ENCODE results near the gene P3H2. TPM values are rescaled to one million over a fixed set of nuclear protein-coding genes. Genes with fewer than 3 reads are reported as not detected.

The P3H2 gene
- total and polyA plus RNA-seq, 2 experiments from 2014 or later: 8.2 to 24.2 TPM

- Histone ChIP-seq H4K20me1 (replicated peaks; ENCODE audit: insufficient read depth) (no peaks in the 10 kb centered on the region), H3F3A (replicated peaks; ENCODE audit: low read depth) (no peaks in the 10 kb centered on the region), H2AFZ (no peak overlapping the region), H3K79me2 (replicated peaks; ENCODE audit: insufficient read depth) (no peaks in the 10 kb centered on the region), H3K4me1 (ENCODE audit: insufficient read depth) (0 out of 2 replicates have a peak, but pooled peaks cover 3% of the 10 kb centered on the region), H3K9me2 (ENCODE audit: insufficient read depth) (peaks cover 4% of the 10 kb centered on the region; the same call in 1 of the 2 replicates), H3K4me3 (no peak overlapping the region), H3K4me2 (no peak overlapping the region), H3K27me3 (ENCODE audit: insufficient read depth) (no peaks in the 10 kb centered on the region), H3K36me3 (ENCODE audit: insufficient read depth) (no peaks in the 10 kb centered on the region), H3K27ac (ENCODE audit: low read depth) (no peak overlapping the region)
- peak; percentile 88 for DNase-seq (ENCODE audit: low spot score)
- Mint-ChIP-seq H3K9me3 (no peaks in the 10 kb centered on the region; the same call in 2 of the 3 replicates), H3K27me3 (ENCODE audit: insufficient read depth, low read depth, poor library complexity) (peaks cover 5% of the 10 kb centered on the region), H3K27ac (peak overlapping the region; percentile 42; the same call in 1 of the 2 replicates), H3K36me3 (ENCODE audit: low read depth) (peaks cover 45% of the 10 kb centered on the region), H3K4me1 (peaks cover 13% of the 10 kb centered on the region; the same call in 2 of the 3 replicates), H3K4me3 (no peak overlapping the region)
- 0 out of 3 replicates have a peak, but pooled peaks have one; percentile 41 for ATAC-seq
- TF ChIP-seq JUNB (IDR thresholded peaks at IDR 0.05; ENCODE audit: unreplicated experiment): no peak
- TF ChIP-seq CTCF (conservative IDR thresholded peaks at IDR 0.05; ENCODE audit: low read depth in 2 of 2): peak; percentile 86 to 95
Measured at GRCh38 chr3:189967254-189967865, 153.3 kb downstream of the P3H2 start.

- Histone ChIP-seq H3K4me1 (ENCODE audit: insufficient read depth) (peaks cover 6% of the 10 kb centered on the region; the same call in 1 of the 2 replicates), H3K4me3 (no peak overlapping the region), H4K20me1 (replicated peaks; ENCODE audit: insufficient read depth) (no peaks in the 10 kb centered on the region), H2AFZ (no peak overlapping the region), H3K27ac (ENCODE audit: low read depth) (no peak overlapping the region), H3K4me2 (no peak overlapping the region), H3F3A (replicated peaks; ENCODE audit: low read depth) (no peaks in the 10 kb centered on the region), H3K36me3 (ENCODE audit: insufficient read depth) (no peaks in the 10 kb centered on the region), H3K27me3 (ENCODE audit: insufficient read depth) (no peaks in the 10 kb centered on the region), H3K9me2 (ENCODE audit: insufficient read depth) (peaks cover 4% of the 10 kb centered on the region; the same call in 1 of the 2 replicates), H3K79me2 (replicated peaks; ENCODE audit: insufficient read depth) (no peaks in the 10 kb centered on the region)
- Mint-ChIP-seq H3K4me1 (peaks cover 15% of the 10 kb centered on the region; the same call in 2 of the 3 replicates), H3K36me3 (ENCODE audit: low read depth) (peaks cover 43% of the 10 kb centered on the region), H3K27me3 (ENCODE audit: insufficient read depth, low read depth, poor library complexity) (peaks cover 5% of the 10 kb centered on the region), H3K27ac (peak overlapping the region; percentile 36; the same call in 1 of the 2 replicates), H3K9me3 (no peaks in the 10 kb centered on the region; the same call in 2 of the 3 replicates), H3K4me3 (no peak overlapping the region)
- DNase-seq (ENCODE audit: low spot score): no peak
- ATAC-seq: no peak
- TF ChIP-seq EZH2 (IDR thresholded peaks at IDR 0.05; ENCODE audit: low read depth, unreplicated experiment) (no peak), ETS1 (IDR thresholded peaks at IDR 0.05) (no peak), CREB1 (CRISPR knock-in tag; IDR thresholded peaks at IDR 0.05; ENCODE audit: low read depth) (no peak), STAT1 (IDR thresholded peaks at IDR 0.05; ENCODE audit: unreplicated experiment) (no peak), NANOG (IDR thresholded peaks at IDR 0.05; ENCODE audit: borderline replicate concordance) (no peak), ZNF114 (CRISPR knock-in tag; IDR thresholded peaks at IDR 0.05) (no peak), POLR2AphosphoS5 (IDR thresholded peaks at IDR 0.05; ENCODE audit: low read depth) (no peak), ZNF462 (CRISPR knock-in tag; IDR thresholded peaks at IDR 0.05) (no peak)
Measured at GRCh38 chr3:189966843-189967242, 153.9 kb downstream of the P3H2 start.

Data from GM23338 (cell line).